ENCODE results near the gene PARP3. TPM values are rescaled to one million over a fixed set of nuclear protein-coding genes. Genes with fewer than 3 reads are reported as not detected.
A peak's percentile ranks its signal among the peaks of the same experiment; 100 is the strongest.

The PARP3 gene
- total and polyA plus RNA-seq, 10 of the 15 experiments (the other 5 are each of a cell fraction or from before 2014, with no cell fraction given): 2.1 to 31.2 (median 19.5) TPM

GRCh38 chr3:51983578-51984268 is 41.6 kb downstream of the PARP3 start (continued):
- TF ChIP-seq NR2F1 (conservative IDR thresholded peaks at IDR 0.05) (no peak), GATAD2B (conservative IDR thresholded peaks at IDR 0.05; ENCODE audit: low read depth) (no peak), ATF3 (IDR thresholded peaks at IDR 0.05; ENCODE audit: borderline replicate concordance, extremely low read depth, low read depth, low read length) (no peak), NBN (IDR thresholded peaks at IDR 0.05) (peak; percentile 59; the same call in 1 of the 2 replicates), HSF1 (IDR thresholded peaks at IDR 0.05; ENCODE audit: low read depth, low read length) (no peak), CBX5 (IDR thresholded peaks at IDR 0.05; ENCODE audit: low read depth) (no peak), ZBED1 (IDR thresholded peaks at IDR 0.05; ENCODE audit: borderline replicate concordance) (no peak)

GRCh38 chr3:51984269-51984647 is 42.1 kb downstream of the PARP3 start:
- FAIRE-seq (no peak), DNase-seq (ENCODE audit: low read depth, low spot score) (no peak), ATAC-seq (no peak)
- Histone ChIP-seq H2AFZ (ENCODE audit: control insufficient read depth, low read depth, low read length) (no peak overlapping the region), H3K27ac (ENCODE audit: control insufficient read depth, insufficient read depth) (no peak overlapping the region), H3K27me3 (replicated peaks in 1 of 2; ENCODE audit: control insufficient read depth in 2 of 2, insufficient read depth in 2 of 2, low read length in 1 of 2) (no peaks in the 10 kb centered on the region), H4K20me1 (ENCODE audit: control insufficient read depth, insufficient read depth) (no peaks in the 10 kb centered on the region), H3K36me3 (ENCODE audit: control insufficient read depth in 2 of 2, insufficient read depth in 2 of 2, low read length in 1 of 2) (no peaks in the 10 kb centered on the region), H3K9me3 (replicated peaks; ENCODE audit: control insufficient read depth, insufficient read depth, low read length) (no peaks in the 10 kb centered on the region), H3K9ac (ENCODE audit: control insufficient read depth, insufficient read depth, low read length) (no peak overlapping the region), H3K4me1 (ENCODE audit: control insufficient read depth, insufficient read depth, low read length) (peaks cover 8% of the 10 kb centered on the region), H3K4me2 (ENCODE audit: control insufficient read depth, insufficient read depth) (peak overlapping the region; percentile 96; the same call in 1 of the 2 replicates), H3K79me2 (ENCODE audit: control insufficient read depth, insufficient read depth, low read length) (peaks cover 3% of the 10 kb centered on the region), H3K4me3 (no peak overlapping the region)
- CTCF ChIA-PET: interaction anchor here (0.6 to 4.6 kb wide), 4 partner anchors 11 to 428 kb away, joined by 4 to 56 read pairs (median 19); partner anchors contain the start of genes ABHD14A, ABHD14B, PARP3 and RRP9
- SMC1A ChIA-PET (ENCODE audit: uncharacterized antibody, unreplicated experiment): interaction anchor here (1.4 to 2.8 kb wide), 2 partner anchors 10 to 11 kb away, joined by 12 to 17 read pairs; partner anchors contain the start of genes ABHD14A, ABHD14B and RPL29
- POLR2A ChIA-PET: interaction anchor here (0.9 to 4.0 kb wide), 3 partner anchors 10 to 1417 kb away, joined by 3 to 30 read pairs (median 28); partner anchors contain the start of genes ABHD14A, ABHD14B, C3orf18 and RPL29
- RAD21 ChIA-PET (ENCODE audit: unreplicated experiment): interaction anchor here (2.9 to 3.3 kb wide), 2 partner anchors 10 to 42 kb away, joined by 24 to 30 read pairs; partner anchors contain the start of genes ABHD14A, ABHD14B, PARP3 and RRP9
- BruUV-seq (replicated peaks): no TSS peak
- intact Hi-C loops (cut with micrococcal nuclease; ENCODE audit: unreplicated experiment) (no loop called here), in situ Hi-C loops (cut with MboI) (no loop called here)
- no peak for TF ChIP-seq SRF (IDR thresholded peaks at IDR 0.05; ENCODE audit: low read depth in 2 of 2, low read length in 2 of 2)
- no peak for TF ChIP-seq MLLT1 (IDR thresholded peaks at IDR 0.05)
- TF ChIP-seq REST (IDR thresholded peaks at IDR 0.05; ENCODE audit: low read depth, low read length): no peak
- no peak for TF ChIP-seq GATAD2B (conservative IDR thresholded peaks at IDR 0.05; ENCODE audit: low read depth)
- no peak for TF ChIP-seq MYC (IDR thresholded peaks at IDR 0.05; ENCODE audit: insufficient read depth, insufficient read length, insufficient replicate concordance, low read length, severe bottlenecking)
- TF ChIP-seq NR2F1 (conservative IDR thresholded peaks at IDR 0.05): no peak
- no peak for TF ChIP-seq IKZF1 (conservative IDR thresholded peaks at IDR 0.05)
- no peak for TF ChIP-seq E2F4 (IDR thresholded peaks at IDR 0.05; ENCODE audit: low read depth, low read length)

Measured in GM12878 (cell line).